HEK293T (cell line): ENCODE results near the gene ARFIP1.

Source experiments
- ARNT ChIP-seq: fragments of 450-650 bp; IDR thresholded peaks from 2 replicates; pipeline ENCODE4 v1.6.1; 2017; ENCODE audit warnings: mild to moderate bottlenecking
- CTBP1 ChIP-seq: fragments of 450-650 bp; IDR thresholded peaks from 2 replicates; pipeline ENCODE4 v1.6.1; 2016; ENCODE audit warnings: borderline replicate concordance
- ELF4 ChIP-seq: fragments of 450-650 bp; IDR thresholded peaks from 2 replicates; pipeline ENCODE4 v1.6.1; 2017; ENCODE audit warnings: antibody characterized with exemption
- FOXA1 ChIP-seq: fragments of 450-650 bp; IDR thresholded peaks from 2 replicates; pipeline ENCODE4 v1.6.1; 2016; ENCODE audit warnings: mild to moderate bottlenecking
- FOXK2 ChIP-seq: fragments of 450-650 bp; IDR thresholded peaks from 2 replicates; pipeline ENCODE4 v1.6.1; 2016; ENCODE audit warnings: mild to moderate bottlenecking
- HDGF ChIP-seq: fragments of 450-650 bp; IDR thresholded peaks from 2 replicates; pipeline ENCODE4 v1.6.1; 2017; ENCODE audit warnings: antibody characterized with exemption, borderline replicate concordance
- L3MBTL2 ChIP-seq: fragments of 450-650 bp; conservative IDR thresholded peaks from 2 replicates; pipeline ENCODE4 v1.6.1; 2016; ENCODE audit warnings: mild to moderate bottlenecking
- NFRKB ChIP-seq: fragments of 450-650 bp; IDR thresholded peaks from 2 replicates; pipeline ENCODE4 v1.6.1; 2016; ENCODE audit warnings: mild to moderate bottlenecking, moderate library complexity
- SP1 ChIP-seq: fragments of 450-650 bp; IDR thresholded peaks from 2 replicates; pipeline ENCODE4 v1.6.1; 2017
- SUZ12 ChIP-seq: fragments of 450-650 bp; IDR thresholded peaks from 2 replicates; pipeline ENCODE4 v1.6.1; 2016; ENCODE audit warnings: mild to moderate bottlenecking
- TARDBP ChIP-seq: fragments of 450-650 bp; IDR thresholded peaks from 2 replicates; pipeline ENCODE4 v1.6.1; 2016
- ZNF384 ChIP-seq: fragments of 450-650 bp; IDR thresholded peaks from 2 replicates; pipeline ENCODE4 v1.6.1; 2016
- TF ChIP-seq, protein P1 (sequence below): fragments of 450-650 bp; IDR thresholded peaks from 2 replicates; pipeline ENCODE4 v1.6.1; 2016

DNA sequence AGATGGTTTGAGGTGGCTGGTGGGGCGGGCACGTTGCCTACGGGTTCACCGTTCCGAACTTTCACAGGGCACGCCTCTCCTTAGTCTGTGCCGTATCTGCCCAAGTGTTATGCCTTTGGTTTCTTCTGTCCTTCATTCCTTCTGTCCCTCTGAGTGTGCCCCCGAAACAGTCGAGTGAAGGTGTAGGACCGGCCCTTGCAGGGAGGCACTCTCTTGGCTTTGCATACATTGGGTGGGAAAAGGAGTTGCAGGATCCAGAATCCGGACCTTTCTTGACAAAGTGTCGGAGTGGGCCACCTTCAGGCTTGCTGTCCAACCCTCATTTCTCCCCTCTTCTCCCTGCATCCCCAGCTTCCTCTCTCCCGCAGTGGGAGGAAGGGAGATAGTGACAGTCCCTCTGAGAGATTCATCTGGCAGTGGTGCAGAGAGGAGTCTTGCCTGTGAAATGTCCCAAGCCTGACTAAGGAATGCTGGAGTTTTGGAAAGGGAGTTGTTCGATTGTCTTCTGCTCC is 569 bp downstream of the ARFIP1 start:
- no peak for TF ChIP-seq FOXK2
- no peak for TF ChIP-seq CTBP1
- TF ChIP-seq ARNT, result no peak
- peak; percentile 68; the same call in 1 of the 2 replicates for TF ChIP-seq L3MBTL2
- TF ChIP-seq FOXA1, result no peak
- no peak for TF ChIP-seq TARDBP
- TF ChIP-seq SUZ12, result no peak
- no peak for TF ChIP-seq ELF4
- no peak for TF ChIP-seq NFRKB
- TF ChIP-seq SP1, result no peak
- TF ChIP-seq, protein P1, sequence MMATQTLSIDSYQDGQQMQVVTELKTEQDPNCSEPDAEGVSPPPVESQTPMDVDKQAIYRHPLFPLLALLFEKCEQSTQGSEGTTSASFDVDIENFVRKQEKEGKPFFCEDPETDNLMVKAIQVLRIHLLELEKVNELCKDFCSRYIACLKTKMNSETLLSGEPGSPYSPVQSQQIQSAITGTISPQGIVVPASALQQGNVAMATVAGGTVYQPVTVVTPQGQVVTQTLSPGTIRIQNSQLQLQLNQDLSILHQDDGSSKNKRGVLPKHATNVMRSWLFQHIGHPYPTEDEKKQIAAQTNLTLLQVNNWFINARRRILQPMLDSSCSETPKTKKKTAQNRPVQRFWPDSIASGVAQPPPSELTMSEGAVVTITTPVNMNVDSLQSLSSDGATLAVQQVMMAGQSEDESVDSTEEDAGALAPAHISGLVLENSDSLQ, result no peak
- no peak for TF ChIP-seq ZNF384
- TF ChIP-seq HDGF, result no peak
